Stimulated activated CD4-positive, alpha-beta T cell treated with anti-CD3 and anti-CD28 coated beads, Interleukin-4, amount 100 ng/mL, for 24 hours (primary cell): ENCODE results near the gene CCDC30.
A peak's percentile ranks its signal among the peaks of the same experiment; 100 is the strongest.
"Not testable (repeated sequence)": the region's sequence is repeated elsewhere in the genome, so short reads cannot be mapped to it uniquely, and the experiment has no call there.

Experiments used
- DNase-seq: peaks from one replicate; pipeline ENCODE4 v3.0.0-alpha.2; 2020

The CCDC30 gene

GRCh38 chr1:42660907-42661500 is 197.9 kb downstream of the CCDC30 start:
- no peak for DNase-seq

- no peak for DNase-seq
These were observed 206.8 kb downstream of the CCDC30 start for GRCh38 chr1:42669936-42670335.

DNA sequence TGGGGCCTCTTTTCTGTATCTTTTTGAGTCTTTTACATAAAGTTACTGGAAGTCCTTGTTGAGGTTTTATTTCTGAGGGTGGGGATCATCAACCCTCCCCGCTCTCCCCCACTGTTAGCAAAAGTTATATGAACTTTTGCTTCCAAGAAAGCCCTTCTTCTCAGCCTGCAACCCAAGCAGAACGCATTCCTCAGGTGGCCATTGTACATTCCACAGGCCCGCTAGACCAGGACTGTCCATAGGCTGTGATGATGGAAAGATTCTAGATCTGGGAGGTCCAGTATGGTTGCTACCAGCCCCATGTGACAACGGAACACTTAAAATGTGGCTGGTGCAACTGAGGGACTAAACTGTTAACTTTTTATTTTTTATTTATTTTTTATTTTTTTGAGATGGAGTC is 207.3 kb downstream of the CCDC30 start:
- DNase-seq = no peak

DNA sequence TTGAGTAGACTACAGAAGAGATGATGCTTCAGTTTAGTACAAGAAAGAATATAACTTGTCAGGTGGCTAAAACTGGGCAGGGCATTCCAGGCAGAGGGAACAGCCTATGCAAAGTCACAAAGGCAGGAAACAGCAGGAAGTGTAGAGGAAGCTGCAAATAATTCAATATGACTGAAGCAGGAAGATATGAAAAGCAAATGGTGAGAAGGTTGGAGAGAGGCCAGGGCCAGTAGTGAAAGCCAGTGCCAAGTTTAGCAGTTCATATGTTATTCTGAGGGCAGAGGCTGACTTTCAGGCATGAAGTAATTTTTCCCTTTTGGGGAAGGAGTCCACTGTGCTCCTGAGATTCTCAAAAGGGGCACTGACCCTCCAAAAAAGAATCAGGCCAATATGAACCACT is 211.1 kb downstream of the CCDC30 start:
- DNase-seq = no peak

- no peak for DNase-seq
These were observed 211.6 kb downstream of the CCDC30 start for GRCh38 chr1:42674682-42675081.

GRCh38 chr1:42675467-42675866 is 212.4 kb downstream of the CCDC30 start:
- DNase-seq = no peak

GRCh38 chr1:42676534-42677087 is 213.5 kb downstream of the CCDC30 start:
- no peak for DNase-seq

GRCh38 chr1:42679364-42679983 is 216.4 kb downstream of the CCDC30 start:
- no peak for DNase-seq

DNA sequence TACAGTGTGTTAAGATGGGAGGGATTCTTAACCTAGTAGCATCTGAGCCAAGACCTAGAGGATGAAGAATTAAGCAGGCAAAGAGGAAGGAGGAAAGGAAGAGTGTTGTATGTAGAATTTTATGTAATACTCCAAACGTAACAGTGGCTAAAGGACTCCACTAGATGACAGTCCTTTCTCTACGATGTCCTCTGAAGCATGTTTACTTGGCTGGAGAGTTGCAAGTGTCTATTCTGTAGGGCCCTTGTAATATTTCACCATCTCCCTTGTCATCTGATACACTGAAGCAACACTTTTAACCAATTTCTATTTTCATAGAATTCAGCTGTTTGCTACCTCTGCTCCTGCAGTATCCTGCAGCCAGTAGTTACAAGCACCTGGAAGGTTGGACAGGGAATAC is 217.0 kb downstream of the CCDC30 start:
- no peak for DNase-seq

- DNase-seq = peak; percentile 43
These were observed 218.0 kb downstream of the CCDC30 start for GRCh38 chr1:42680921-42681683.

DNA sequence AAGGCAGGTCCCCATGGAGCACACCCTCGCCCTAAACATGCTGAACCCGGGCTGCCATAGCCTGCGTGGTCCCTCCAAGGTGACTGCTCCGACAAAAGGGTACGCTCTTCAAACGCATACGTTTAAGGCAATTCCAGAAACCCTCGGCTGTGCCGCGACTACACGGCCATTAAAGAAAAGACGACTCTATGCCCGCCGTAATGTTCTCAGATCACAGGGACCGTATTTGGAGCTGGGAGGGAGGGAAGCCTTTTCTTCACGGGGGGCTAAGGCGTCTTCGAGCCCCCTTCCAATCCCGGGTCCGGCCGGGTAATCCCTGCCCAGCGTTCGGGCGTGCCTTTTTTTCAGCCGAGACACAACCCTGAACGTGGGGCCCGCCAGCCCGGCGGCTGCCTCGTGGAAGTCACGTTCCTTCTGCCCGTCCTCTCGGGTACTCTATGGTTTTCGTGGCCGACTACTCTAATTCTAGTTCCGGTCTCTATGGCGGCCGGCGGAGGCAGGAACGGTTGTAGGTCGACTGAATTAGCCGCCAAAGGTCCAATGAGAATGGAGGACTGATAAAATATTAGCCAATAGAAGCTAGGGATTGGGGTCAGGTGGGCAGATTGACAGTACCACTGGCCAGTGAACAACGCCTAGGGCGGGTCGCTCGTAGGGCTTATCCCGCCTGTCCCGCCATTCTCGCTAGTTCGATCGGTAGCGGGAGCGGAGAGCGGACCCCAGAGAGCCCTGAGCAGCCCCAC is 218.8 kb downstream of the CCDC30 start, which contains the start of gene YBX1:
TSS of gene YBX1 (plus strand) at position 678 of the 743 bp plus-strand sequence. CDS start 148 bp downstream, outside the sequence.
- DNase-seq = peak; percentile 96

- DNase-seq = not testable (repeated sequence)
These were observed 219.3 kb downstream of the CCDC30 start for GRCh38 chr1:42682484-42682738.

DNA sequence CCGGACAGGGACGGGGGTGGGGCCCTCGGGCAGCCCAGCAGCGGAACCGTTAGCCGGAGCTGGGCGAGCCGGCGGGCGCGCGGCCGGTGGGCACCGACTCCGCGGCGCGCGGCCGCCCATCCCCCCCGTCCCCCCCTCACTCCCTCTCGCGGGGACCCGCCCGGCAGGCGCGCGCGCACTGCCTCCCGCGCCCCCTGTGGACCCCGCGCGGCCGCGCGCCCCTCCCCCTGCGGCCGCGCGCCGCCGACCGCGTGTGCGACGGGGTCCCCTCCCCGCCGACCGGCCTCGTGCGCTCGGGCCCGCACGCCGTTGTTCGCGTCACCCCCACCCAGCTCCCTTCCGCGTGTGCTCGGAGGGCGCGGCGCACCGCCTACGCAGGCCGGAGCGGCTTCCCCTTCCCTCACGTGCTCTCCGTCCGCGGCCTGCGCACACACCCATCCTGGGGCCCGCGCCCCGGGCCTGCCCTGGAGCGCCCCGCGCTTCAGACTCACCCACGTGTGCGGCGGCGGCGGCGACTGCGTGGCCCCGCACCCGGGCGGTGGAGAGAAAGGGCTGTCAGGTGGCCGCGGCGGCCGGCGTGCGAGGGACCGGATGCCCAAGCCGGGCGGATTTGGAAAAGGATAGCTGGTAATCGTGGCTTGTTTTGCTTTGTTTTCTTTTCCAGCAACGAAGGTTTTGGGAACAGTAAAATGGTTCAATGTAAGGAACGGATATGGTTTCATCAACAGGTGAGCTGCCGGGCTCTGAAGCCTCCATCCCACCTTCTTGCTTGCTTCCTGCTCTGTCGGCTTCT is 219.8 kb downstream of the CCDC30 start:
- peak; percentile 68 for DNase-seq

DNA sequence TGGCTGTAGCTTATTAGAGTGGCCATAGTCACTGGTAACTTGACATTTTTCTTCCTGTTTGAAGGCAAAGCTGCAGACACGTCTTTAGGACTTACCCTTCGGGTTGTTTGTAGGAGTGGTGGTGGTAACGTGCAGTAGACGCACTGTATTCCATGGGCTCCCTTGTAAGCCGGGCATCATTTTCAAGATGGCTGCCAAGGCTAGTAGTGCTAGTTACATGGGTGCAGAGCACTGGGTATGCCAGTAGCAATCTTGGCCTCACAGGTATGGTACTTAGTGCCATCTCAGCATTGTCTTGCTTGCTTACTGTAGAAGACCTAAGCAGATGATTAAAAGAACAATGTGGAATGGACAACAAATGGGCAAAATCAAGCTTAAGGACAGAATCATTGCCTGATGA is 221.1 kb downstream of the CCDC30 start:
- DNase-seq = peak; percentile 20

- no peak for DNase-seq
These were observed 223.3 kb downstream of the CCDC30 start for GRCh38 chr1:42686418-42686817.

- DNase-seq = no peak
These were observed 226.8 kb downstream of the CCDC30 start for GRCh38 chr1:42689912-42690311.

GRCh38 chr1:42690477-42691156 is 227.5 kb downstream of the CCDC30 start:
- DNase-seq = no peak

DNA sequence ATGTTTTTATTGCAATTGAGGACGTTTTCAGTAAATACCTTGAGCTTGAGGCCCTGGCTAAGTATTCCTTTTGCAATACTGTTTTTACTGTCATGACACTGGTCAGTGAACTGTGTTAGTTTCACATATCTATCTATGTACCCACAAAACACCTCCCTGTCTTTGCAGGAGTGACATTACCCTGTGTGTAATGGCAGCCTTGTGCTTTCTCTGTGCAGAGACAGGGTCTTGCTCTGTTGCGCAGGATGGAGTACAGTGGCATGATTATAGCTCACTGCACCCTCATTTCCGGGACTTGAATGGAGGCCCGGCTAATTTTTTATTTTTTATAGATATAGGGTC is 228.0 kb downstream of the CCDC30 start:
- DNase-seq = no peak

DNA sequence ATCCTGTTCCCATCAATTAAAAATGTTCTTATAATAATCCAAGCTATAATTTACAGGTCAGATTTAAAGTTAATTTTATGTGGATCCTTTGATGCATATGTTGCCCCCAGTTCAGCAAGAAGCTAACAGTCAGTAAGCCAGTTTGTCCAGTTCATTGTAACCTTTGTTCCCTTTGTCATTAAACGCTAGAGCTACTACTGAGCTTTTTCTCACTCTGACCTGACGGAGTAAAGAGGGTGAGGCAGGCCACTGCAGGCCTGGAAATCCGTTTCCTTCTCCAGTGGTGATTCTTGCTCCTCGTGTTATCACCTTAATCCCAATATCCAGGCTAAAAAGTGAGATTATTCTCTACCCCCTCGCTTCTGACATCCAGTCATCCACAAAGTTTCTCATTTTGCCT is 229.4 kb downstream of the CCDC30 start:
- no peak for DNase-seq

DNA sequence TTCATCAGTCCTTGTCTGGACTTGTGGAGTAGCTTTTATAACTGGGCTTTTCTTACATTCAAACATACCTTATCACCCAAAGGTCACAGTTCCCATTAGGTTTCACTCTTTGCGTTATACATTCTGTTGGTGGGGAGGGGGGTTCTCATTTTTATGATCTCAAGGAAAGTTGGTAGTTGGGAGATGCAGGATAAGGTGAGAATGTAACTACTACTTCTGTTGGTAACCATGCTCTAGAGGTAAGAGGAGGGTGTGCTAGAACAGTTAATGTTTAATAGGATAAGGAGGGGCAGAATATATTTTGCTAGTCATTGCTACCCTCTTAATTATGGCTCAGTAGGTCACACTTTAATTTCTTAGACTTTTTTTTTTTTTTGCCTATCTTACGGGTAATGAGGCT is 229.8 kb downstream of the CCDC30 start:
- no peak for DNase-seq

DNA sequence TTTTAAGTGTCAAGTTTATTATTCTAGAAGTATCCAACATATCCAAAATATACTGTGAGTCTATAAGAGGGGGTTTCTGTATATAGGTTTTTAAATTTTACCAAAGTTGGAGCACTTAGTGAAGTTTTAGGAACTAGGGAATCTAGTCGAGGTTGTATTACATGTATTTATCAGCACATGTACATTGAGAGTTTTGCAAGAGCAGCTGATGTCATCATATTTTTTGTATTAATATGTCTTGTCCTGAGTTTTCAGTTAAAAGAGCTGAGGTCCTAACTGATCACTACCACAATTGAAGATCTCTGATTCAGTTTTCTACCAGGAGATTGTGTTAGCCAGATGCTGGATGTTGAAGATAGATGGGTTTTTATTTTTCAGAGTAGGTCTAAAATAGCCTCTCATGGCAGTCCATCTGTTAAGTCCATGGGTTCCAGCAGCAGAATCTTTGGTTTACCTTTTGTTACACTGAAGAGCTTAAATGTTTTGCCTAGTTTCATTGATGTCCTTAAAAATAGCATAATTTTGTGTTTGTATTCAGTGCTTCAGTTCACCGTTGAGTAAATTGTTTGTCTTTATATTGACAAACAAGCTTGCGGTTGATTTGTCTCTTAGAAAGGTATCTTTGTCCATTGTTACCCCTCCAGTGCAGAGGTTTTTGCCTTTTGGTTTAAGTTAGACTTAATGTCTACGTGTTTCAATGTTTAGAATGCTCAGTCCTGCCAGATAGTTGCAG is 235.2 kb downstream of the CCDC30 start:
- DNase-seq = no peak
